ENCODE measurements around the gene TUNAR.

Gene TUNAR

DNA sequence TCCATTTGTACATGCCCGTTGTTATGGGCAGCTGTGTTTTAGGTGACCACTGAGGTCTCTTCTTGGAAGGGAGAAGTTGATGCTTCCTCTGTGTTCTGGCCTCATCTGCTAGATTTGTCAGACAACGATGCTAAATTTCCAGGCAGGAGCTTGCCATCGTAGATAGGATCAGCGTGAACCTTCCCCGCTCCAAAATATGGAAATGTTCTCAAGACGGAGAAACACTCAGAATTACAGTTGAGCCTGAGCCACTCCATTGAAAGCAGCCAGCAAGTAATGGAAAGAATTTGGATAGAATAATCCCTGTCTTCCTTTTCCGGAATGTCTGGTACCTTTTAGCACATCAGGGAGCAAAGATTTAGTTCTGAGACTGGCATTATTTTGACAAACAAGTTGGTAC, 34.8 kb downstream of the TUNAR start:
- no peak for DNase-seq (ENCODE audit: extremely low read depth in 1 of 2, low read depth in 1 of 2)

DNA sequence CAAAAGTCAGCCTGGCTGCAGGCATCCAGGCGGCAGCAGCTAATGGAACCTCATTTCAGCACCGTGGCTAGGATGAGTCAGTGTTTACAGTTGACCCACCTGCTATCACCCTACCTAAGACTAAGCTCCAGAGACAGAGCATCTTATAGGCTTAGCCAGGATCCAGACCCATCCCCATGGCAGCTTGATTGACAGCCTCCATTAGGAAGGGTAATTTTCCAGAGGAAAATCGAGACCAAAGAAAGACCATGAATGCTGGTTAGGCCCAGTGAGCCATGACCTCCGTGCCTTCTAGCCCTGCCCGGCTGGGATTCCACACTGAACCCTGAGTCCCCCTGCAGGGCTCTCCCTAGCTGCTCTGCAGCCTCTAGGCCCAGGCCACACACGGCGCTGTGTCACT, 38.7 kb downstream of the TUNAR start:
- DNase-seq (ENCODE audit: extremely low read depth in 1 of 2, low read depth in 1 of 2), result no peak

DNA sequence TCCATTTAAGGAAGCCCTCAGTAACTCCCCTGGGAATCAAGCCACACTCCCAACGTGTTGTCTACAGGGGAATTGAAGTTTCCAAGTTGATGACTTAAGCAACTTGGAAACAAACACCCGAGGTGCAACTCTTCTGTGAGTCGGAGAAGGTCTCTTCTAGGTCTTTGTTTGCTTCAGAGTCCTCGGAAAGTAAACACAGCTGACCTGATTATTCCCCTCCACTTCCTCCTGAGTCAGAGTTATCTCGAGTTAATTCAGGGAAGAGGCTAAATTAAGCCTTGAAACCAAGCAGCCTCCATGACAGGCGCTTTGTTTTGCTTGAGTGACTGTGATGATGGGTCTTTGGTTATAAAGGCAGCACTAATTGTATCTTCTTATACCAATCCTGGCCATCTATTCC, 41.8 kb downstream of the TUNAR start:
- DNase-seq (ENCODE audit: extremely low read depth in 1 of 2, low read depth in 1 of 2), result no peak

DNA sequence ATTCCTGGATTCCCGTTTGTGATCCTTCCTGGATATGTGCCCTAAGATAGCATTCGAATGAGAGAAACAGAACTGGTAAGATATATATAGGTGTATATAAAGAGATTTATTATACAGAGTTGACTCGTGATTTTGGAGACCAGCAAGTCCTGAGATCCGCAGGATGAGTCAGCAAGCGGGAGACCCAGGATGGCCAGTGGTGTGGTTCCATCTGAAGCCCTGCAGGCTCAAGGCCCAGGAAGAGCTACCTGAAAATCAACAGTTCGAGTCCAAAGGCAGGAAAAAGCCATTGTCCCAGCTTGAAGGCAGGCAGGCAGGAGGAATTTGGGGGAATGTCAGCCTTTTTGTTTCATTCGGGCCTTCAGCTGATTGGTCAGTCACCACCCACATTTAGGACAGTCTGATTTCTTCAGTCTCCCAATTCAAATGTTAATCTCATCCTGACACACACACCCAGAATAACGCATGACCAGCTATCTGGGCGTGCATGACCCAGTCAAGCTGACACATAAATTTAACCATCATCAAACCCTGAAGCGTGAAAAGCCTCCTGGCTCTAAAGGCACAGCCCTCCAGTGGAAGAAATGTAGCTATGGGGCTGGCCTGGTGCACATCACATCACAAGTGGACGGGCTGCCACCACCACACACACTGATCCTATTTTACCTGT, 44.3 kb downstream of the TUNAR start:
- DNase-seq (ENCODE audit: extremely low read depth in 1 of 2, low read depth in 1 of 2), result no peak

DNA sequence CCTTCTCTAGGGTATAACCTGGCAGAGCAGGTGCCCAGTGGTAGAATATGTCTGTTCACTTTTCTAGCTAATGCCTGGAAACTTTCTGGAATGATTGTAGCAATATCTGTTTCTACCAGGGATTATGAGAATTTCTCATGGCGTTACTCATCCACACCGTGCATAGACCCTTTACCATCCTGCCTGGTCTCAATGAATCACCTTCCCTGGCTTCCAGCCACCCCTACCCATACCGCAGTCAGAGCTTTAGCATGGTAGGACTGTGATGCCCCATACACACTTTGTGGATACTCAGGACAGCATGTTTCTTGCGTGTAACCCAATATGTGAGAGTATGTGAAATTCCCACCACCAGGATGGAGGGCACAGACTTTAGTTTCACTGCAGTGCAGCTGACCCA, 45.4 kb downstream of the TUNAR start:
- no peak for DNase-seq (ENCODE audit: extremely low read depth in 1 of 2, low read depth in 1 of 2)

DNA sequence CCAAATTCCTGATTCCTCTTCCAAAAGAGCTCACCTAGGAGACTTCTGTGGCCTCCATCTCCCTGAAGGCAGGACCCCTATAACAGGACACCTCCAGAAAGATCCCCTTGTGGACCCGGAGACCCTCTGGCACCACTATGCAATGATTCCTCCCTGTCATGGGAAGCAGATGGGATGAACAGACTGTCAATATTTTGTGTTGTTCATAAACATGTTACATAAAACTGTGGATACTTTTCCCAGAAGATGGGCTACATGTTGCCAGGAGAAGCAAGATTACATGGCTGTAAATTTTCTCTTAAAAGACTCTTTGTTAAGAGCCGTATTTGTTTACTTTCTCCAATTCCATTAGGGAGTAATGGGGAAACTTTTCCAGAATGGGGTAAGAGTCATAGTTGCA, 52.1 kb downstream of the TUNAR start:
- no peak for DNase-seq (ENCODE audit: extremely low read depth in 1 of 2, low read depth in 1 of 2)

DNA sequence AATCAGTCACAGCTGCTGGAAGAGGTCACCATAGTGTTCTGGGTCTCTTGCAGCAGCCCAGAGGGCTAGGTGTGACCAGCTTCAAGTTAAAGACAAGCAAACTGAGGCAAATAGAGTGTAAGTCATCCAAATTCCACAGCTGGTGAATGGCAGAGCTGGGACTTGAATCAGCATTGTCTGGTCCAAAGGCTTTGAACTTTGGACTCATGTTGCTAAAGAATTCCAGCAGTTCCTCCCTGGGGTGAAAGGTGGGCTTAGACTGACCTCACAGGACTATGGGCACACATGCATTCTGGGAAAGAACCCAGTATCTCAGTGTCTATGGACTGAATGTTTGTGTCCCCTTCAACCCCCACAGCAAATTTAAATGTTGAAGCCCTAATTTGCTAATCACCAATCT, 54.8 kb downstream of the TUNAR start:
- DNase-seq (ENCODE audit: extremely low read depth in 1 of 2, low read depth in 1 of 2), result no peak

DNA sequence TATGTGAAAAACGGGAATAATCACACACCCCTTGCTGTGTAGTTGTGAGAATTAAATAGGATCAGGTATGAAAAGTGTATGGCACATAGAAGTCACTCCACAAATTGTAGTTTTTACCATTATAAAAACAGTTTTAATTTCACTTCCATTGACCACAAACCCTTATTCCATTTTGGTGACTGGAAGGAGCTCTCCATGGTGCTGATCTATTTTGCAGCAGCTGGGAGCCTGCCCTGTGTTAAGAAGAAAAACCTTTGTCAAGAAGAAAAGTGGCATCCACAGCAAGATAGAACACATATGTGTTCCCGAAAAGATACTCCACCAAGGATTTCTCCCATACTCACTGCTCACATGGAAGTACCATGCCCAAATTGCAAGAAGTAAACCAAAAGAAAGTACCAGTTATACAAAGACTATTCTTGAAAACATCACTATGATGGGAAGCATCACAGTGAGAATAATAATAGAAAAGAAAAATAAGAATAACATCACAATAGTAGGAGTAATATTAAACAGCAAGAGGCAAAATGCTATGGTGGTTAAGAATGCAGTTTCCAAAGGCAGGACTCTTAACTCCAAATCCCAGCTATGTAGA, 58.7 kb downstream of the TUNAR start:
- no peak for DNase-seq (ENCODE audit: extremely low read depth in 1 of 2, low read depth in 1 of 2)

DNA sequence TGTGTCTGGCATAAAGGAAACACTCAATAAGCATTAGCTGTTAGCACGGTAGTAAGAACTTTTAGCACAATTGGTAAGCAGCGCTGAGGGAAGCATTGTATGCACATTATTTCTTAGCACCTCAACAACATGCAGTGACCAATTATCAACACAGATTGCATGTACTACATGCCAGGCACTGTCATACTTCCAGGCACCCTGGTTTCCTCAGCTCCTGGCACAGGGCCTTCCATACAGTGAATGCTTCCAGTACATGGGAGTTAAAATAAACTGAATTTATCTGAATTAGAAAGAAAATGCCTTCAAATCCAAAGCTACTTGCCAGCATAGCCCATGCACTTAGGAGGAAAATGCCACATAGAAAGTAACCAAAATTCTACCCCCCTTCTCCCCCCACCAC, 59.4 kb downstream of the TUNAR start:
- no peak for DNase-seq (ENCODE audit: extremely low read depth in 1 of 2, low read depth in 1 of 2)

DNA sequence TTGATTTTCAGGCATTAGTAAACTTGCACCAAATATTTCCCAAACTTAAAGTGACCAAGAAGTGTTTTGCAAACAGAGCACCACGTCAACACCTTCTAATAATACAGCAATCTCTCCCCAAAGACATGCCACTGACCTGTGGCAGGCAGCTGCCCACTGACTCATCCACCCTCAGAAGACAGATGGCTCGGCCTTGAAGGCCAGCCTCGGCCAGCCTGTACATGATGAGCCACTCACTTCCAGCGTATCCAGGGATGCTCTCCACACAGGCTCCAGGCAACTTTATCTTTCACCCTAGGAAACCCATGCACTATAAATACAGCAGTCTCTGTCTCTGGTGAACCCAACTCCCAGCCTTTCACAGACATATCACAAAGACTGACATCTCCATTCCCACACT, 62.7 kb downstream of the TUNAR start:
- no peak for DNase-seq (ENCODE audit: extremely low read depth in 1 of 2, low read depth in 1 of 2)

DNA sequence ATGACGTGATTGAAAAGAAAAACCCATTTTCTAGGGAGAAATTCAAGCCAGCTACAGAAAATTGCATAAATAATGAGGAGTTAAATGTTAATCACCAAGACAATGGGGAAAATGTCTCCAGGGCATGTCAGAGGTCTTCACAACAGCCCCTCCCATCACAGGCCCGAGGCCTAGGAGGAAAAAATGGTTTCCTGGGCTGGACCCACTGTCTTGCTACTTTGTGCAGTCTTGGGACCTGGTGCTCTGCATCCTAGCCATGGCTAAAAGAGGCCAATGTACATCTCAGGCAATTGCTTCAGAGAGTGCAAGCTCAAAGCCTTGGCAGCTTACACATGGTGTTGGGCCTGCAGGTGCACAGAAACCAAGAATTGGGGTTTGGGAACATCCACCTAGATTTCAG, 65.3 kb downstream of the TUNAR start:
- DNase-seq (ENCODE audit: extremely low read depth in 1 of 2, low read depth in 1 of 2), result no peak

DNA sequence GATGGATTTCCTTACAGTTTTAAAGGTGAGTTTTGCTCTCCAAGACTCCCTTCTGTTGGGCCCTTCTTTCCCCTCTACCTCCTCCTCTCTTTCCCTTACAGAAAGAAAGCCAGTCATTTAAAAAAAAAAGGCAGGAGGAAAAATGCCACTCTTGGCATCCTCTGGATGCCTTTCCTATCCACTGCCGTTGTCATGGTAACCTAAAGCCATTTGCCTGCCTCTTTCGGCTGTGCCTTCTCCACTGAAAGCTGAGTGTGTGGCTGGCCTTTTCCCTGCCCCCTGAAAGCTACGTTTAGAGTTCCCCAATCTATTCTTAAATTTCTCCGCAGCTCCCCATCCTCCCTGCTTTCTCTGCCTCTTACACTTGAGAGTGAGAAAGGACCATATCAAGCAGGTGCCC, 67.1 kb downstream of the TUNAR start:
- no peak for DNase-seq (ENCODE audit: extremely low read depth in 1 of 2, low read depth in 1 of 2)

DNA sequence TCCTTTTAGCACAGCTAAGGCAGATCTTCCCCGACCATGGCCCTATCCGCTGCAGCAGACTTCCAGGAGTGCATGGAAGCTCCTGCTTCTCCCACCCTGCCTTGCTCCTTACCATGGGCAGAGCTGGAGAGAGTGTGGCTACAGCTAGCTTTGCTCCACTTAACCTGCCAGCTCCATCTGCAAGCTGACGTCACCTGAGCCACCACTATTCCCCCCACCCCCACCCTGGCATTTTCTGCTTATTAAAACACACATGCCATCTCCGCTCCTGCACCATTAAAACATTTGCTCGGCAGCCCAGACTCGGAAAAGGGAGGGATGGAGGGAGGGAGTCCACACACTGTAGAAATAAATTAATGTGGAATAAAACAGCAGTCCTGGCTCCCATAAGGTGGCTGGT, 67.8 kb downstream of the TUNAR start:
- no peak for DNase-seq (ENCODE audit: extremely low read depth in 1 of 2, low read depth in 1 of 2)

DNA sequence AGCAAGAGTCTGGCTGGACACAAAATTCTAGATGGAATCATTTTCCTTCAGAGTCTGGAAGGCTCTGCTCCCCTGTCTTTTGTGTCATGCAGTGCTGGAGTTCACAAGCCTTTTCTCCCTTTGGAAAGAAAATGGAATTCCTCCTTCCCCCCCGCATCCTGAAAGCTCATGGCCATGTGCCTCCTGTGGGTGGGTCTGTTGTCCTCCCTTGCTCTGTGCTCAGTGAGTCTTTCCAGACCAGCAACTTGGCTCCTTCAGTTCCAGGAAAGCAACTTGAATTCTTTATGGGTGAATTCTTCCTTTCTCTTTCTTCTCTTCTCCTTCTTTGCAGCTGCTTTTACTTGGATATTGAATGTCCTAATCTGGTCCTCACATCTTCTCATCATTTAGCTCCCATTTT, 70.2 kb downstream of the TUNAR start:
- no peak for DNase-seq (ENCODE audit: extremely low read depth in 1 of 2, low read depth in 1 of 2)

DNA sequence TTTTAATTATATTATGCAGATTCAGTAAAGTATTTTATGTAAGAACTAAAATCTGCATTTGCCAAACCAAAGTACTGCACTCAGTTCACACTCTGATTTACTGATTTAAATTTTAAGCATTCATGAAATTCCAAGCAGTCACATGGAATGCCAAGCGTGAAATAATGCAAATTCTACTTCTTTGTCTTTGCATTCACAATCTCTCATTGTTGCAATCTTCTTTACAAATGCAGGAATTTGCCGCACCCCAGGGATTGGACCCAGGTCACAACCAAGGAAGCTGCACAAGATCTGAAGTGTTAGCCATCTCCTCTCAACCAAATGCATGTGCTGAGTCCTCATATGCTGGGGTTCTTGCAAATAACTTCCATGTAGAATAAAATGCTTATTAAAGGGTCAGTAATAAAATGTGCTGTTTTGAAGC, 71.9 kb downstream of the TUNAR start:
- no peak for DNase-seq (ENCODE audit: extremely low read depth in 1 of 2, low read depth in 1 of 2)

DNA sequence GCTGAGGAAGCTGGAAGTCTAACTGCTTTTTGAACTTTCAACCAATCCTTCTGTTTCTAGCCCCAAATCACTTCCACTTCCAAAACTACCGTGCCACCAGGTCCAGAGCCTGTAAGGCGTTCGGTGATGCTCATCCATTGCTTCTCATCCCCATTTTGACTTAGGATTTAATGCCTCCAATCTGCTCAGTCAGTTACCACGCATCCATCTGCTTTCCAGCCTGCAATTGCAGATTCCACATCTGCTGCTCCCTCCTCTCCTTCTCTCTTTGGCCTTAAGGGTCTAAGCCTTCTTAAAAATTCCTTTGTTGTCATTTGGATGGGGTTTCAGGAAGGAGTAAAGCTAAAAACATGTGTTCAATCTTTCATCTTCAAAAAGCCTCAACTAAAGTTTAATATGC, 74.7 kb downstream of the TUNAR start:
- DNase-seq (ENCODE audit: extremely low read depth in 1 of 2, low read depth in 1 of 2), result no peak

DNA sequence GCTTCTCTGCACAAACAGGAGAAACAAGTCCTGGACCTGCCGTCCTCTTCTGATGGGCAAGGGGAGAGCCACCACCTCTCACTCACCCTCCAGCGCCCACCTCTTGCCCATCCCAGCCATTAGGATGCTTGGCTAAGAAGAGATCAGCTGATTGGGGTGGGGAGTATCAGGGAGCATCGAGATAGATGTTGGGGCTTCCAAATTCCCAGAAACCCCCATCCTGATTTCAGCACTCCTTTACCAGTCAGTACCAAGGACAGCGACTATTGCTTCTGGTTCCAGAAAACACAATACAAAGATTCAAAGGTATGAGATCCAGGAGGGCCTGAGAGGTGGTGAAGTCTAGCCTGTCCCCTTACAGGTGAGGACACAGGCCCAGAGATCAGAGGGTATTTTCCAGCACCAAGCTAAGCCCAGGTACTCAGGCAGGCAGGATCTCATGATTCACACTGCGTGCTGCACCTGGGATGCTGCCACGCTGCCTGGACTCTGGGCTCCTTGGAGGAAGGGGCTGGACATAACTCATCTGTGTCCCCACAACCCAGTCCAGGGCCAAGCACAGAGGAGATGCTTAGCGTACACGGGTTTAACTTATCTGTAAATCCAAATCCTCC, 76.6 kb downstream of the TUNAR start:
- DNase-seq (ENCODE audit: extremely low read depth in 1 of 2, low read depth in 1 of 2), result no peak

DNA sequence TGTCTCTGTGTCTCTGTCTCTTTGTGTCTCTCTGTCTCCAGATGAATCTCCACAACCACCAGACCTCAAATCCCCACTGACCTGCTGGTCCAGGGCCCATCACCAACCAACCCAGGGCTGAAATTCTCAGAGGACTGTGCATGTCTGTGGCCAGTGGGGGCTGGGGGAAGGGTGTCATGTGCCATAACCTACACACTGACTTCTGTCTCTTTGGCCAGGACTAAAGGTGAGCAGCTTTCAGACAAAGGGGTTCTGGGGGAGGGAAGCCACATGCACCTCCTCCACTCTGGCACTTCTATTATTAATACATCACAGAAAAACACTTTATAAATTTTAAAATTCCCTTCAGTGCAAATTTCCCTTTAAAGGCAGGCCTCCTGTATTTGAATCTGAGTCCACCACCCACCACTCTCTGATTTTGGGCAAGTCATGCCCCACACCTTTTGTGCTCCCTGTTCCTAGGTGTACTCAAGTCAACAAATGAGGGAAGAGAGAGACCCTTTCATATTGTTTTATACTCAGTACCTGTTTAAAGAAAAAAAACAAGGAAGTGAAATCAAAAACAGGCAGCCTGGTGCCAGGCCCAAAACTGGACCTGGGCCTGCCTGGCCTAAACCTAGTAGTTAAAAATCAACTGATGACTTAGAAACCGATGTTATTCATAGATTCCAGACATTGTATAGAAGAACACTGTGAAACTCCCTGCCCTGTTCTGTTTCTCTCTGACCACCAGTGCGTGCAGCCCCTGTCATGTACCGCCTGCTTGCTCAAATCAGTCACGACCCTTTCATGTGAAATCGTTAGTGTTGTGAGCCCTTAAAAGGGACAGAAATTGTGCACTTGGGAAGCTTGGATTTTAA, 80.2 kb downstream of the TUNAR start:
- no peak for DNase-seq (ENCODE audit: extremely low read depth in 1 of 2, low read depth in 1 of 2)

DNA sequence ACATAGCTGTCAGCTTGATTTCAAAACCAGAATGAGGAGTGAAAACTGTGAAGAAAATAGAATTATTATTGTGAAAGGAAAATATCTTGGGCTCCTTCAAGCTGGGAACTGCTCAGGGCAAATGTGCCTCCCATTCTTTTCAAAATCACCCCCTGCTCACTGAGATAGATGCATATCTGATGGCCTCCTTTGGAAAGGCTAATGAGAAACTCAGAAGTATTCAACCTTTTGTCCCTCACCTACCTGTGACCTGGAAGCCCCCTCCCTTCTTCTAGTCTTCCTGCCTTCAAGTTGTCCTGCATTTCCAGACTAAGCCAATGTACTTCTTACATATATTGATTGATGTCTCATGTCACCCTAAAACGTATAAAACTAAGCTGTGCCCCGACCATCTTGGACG, 81.5 kb downstream of the TUNAR start:
- no peak for DNase-seq (ENCODE audit: extremely low read depth in 1 of 2, low read depth in 1 of 2)

DNA sequence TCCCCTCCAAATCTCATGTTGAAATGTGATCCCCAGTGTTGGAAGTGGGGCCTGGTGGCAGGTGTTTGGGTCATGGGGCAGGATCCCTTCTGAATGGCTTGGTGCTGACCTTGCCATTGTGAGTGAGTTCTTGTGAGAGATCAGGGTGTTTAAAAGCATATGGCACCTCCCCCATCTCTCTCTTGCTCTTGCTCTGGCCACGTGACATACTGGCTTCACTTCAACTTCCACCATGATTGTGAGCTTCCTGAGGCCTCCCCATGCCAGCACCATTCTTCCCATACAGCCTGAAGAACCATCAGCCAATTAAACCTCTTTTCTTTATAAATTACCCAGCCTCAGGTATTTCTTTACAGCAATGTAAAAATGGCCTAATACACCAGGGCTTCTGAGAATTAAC, 82.7 kb downstream of the TUNAR start:
- no peak for DNase-seq (ENCODE audit: extremely low read depth in 1 of 2, low read depth in 1 of 2)

DNA sequence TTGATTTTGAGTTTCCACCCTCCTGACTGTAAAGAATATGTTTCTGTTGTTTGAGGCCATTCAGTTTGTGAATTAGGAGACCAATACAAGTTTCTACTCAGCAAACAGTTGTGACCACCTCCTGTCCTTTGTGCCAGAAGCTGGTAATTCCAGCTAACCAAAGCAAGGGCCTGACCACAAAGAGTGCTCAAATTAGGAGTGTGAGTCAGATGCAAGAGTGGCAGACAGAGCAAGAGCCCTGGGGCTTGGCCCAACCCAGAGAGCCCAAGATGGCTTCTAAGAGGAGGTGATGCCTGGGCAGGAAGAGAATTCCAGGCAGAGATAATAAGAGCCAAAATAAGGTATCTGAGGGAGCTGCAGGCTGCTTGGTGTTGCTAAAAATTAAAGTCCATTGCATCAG, 84.8 kb downstream of the TUNAR start:
- DNase-seq (ENCODE audit: extremely low read depth in 1 of 2, low read depth in 1 of 2), result no peak

DNA sequence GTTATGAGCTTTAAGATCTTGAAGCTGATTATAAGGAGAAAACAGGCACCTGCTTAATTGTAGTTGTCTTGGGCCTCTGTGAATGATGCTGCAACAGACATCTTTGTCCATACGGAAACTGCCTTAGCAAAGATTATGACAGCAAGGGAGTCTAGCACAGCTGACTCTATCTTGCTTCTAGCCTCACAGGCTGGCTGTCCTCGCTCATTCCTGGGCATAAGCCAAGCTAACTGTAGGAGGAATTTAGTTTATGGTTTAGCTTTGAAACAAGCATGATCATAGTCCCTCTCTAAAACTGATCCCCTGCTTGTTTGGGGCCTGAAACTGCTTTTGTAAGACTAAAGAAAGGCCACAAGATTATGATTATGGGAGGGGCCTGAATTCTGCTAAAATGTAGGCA, 88.3 kb downstream of the TUNAR start:
- no peak for DNase-seq (ENCODE audit: extremely low read depth in 1 of 2, low read depth in 1 of 2)

Measured in stimulated activated CD8-positive, alpha-beta memory T cell treated with anti-CD3 and anti-CD28 coated beads, Interleukin-7, amount 100 ng/mL, for 48 hours (primary cell).